GM19240 (cell line): ENCODE results near the gene ATRNL1.

Experiments
- DNase-seq: peaks from one replicate; pipeline ENCODE4 v3.0.0; 2011; ENCODE audit warnings: low spot score; ENCODE audit not compliant: insufficient read length

ATRNL1 gene

GRCh38 chr10:115830265-115830970, 737.3 kb downstream of the ATRNL1 start:
- DNase-seq = no peak

DNA sequence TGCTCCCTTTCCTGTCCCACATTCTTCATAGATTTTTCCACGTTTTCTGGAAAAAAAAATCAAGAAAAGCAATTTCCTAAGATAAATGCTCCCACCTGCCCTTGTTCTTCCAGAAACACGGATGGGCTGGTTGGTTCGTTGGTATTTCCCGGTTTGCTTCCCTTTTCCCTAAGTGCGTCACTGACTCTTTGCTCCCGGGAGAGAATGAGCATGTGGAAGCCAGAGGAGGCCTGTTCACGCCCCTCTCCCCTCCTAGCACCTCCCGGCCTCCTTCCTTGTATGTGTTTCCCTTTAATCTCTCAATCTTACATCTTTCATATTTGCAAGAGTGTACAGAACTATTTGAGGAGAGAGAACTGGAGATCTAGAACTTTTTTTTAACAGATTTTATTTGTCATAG, 737.9 kb downstream of the ATRNL1 start:
- no peak for DNase-seq

DNA sequence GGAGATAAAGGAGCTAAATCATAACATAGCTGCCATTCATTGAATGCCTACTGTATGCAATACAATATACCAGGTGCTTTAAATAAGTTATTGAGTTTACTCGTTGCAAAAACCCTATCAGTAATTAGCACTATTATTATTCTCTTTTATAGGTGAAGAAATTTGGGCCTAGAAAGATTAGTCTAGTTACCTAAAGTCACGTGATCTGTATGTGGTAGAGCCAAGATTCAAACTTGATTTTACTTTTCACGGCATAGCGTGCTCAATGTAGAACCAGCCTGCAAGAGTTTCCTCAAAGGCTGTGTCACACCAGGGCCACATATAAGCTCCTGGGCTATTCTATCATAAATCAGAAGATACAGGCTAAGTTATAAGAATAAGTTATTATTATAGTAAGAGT, 740.0 kb downstream of the ATRNL1 start:
- DNase-seq = no peak

DNA sequence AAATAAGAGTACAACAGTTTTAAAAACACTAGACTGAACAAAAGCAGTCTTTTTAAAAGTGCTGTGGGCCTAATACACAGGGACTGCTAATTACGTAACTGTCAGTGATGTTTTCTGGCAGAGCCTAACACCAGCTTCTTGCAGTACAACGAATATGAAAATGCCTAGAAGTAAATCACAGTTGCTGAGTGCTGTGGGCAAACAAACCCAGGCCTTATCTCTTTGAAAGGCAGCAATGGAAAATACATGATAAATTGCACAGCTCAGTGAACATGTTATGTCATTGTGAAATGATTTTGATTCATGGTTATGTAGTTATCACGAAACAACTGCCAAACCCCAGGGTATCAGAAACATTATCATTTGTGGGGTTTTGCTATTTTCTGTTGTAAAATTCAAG, 751.4 kb downstream of the ATRNL1 start:
- no peak for DNase-seq

DNA sequence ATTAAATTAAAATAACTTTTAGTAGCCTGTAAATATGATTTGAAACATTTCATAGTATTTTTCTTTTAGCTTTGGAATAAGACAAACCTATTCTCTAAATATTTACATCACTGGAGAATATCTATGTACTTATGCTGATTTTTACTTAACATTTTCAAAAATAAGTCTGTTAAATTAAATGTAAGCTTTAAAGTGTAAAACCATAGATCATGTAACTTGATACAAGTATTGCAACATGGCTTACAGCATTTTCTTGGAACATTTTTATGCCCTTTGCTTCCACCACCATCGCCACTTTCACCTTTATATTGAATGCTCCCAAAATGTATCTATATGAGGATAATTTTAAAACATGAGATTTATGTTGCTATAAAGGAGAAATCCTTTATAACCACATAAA, 752.8 kb downstream of the ATRNL1 start:
- no peak for DNase-seq

GRCh38 chr10:115846528-115846927, 753.4 kb downstream of the ATRNL1 start:
- DNase-seq = no peak

- DNase-seq = no peak
These were observed 756.0 kb downstream of the ATRNL1 start for GRCh38 chr10:115849197-115849596.

DNA sequence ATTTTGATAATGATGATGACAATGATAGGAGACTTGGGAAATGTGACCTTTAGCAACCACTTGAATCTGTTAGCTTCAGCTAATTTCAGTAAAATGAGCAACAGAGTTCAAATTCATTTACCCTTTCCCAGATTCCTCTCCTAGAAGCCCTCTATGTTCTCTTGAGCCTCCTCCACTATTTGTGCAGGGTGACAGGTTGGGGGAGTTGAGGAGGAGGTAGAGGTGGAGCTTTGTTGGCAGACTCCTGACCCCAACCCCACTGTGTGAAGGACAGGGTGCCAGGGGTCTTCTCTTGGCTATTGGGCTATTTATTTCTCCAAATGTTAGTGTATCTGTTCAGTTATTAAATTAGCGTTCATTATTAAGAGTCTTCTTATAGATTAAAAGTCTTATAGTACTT, 757.5 kb downstream of the ATRNL1 start:
- DNase-seq = no peak

GRCh38 chr10:115851695-115852094, 758.5 kb downstream of the ATRNL1 start:
- DNase-seq = no peak

DNA sequence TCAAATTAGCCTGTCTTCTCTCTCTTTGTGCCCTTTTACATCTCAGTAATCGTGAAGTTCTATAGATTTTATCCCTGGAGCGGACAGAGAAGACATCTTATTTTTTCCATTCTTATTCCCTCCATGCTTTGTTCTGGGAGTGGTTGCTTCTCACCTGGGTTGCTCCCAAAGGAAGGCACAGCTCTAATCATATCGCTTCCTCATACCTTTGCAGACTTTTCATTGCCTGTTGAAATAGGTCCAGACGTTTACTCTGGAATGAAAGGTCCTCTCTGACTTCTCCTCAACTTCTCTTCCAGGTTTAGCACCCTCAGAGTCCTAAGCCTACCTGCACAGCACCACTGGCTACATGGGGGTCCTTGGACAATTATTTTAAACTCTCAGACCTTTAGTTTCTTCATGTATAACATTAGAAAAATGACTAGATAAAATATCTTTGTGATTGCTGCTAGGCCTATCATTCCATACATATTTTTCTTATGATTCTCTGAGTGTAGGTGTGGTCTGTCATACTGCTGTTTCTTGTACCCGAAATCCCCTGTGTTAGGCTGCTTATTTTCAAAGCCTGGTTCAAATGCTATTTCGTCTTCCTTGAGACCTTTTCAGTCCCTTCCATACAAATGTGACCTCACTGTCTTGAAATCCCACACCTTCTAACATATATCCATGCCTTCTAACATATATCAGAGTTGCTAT, 761.7 kb downstream of the ATRNL1 start:
- DNase-seq = no peak

- no peak for DNase-seq
These were observed 763.4 kb downstream of the ATRNL1 start for GRCh38 chr10:115856580-115856979.

- DNase-seq = no peak
These were observed 764.7 kb downstream of the ATRNL1 start for GRCh38 chr10:115857856-115858255.

DNA sequence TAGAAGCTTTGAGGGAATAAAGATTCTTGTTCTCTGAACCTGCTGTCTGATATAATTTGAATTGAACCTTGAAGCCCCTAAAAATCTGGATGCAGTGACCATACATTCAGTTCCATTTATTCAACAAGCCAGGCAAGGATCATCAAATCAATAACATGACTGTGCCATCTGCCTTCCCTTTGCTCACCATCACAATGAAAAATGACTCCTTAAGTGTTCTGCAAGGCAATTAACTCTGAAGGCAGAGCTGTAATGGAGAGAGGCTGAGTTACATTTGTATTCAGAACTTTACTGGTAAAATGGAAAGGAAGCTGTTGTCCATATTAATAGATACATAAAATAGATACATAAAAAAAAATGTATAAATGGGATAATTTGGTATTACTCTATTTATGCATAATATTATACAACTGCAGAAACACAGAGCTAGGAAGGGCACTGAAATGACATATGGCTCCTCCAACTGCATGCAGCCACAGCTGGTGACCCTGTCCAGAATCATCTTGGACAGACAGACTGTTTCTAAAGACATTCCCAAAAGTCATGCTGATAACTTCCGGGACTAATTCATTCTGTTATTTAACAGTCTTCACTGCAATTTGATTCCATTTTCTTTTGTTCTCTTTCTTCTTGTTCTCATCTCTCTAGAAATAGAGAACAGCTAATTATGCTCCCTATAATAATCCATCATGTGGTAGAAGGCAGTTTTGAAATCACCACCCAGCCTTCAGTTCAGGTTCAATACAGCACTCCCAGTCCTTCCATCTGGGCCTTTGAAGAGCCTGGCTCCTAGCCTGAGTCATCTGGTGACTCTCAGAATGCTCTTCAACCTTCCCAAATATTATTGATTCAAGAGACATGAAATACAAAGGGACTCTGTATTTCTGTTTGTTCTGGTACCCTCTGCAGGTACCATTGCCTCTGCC, 767.3 kb downstream of the ATRNL1 start:
- no peak for DNase-seq

DNA sequence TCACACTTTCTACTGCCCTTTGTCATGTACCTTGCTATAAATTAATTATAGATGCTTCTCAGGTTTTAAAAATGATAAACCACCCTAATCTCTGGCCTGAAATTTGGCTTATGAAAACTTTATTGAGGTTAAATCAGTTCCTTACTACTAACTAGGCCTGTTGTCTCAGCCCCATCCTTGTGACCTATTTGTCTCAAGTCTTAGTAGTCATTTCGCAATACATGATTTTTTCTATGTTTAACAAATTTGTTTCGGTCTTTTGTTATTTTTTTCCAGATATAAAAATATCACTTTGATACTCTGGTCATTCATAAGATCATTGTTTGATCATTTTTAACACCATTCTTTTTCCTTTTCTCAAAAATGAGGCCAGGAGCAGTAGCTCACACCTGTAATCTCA, 768.3 kb downstream of the ATRNL1 start:
- DNase-seq = no peak

- no peak for DNase-seq
These were observed 768.7 kb downstream of the ATRNL1 start for GRCh38 chr10:115861864-115862263.

- DNase-seq = no peak
These were observed 773.0 kb downstream of the ATRNL1 start for GRCh38 chr10:115866174-115866573.

DNA sequence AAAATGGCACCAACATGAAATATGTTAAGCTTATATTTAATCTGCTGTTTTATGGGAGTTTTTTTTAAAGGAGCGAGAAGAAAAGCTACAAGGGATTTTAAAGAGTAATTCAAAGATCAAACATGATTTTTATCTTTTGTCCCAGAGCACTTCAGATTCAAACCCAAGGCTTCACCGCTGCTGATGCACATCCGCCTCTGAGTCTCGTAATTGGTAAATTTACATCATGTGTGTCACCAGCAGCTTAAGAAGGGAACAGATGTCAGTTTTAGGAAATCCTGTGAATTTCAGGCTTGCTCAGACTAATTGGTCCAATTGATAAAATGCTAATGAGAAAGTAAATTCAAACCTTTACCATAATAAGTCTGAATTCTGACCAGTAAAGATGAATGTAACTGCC, 773.5 kb downstream of the ATRNL1 start:
- DNase-seq = no peak

GRCh38 chr10:115867305-115867704, 774.1 kb downstream of the ATRNL1 start:
- DNase-seq = no peak

GRCh38 chr10:115871855-115872254, 778.7 kb downstream of the ATRNL1 start:
- no peak for DNase-seq

DNA sequence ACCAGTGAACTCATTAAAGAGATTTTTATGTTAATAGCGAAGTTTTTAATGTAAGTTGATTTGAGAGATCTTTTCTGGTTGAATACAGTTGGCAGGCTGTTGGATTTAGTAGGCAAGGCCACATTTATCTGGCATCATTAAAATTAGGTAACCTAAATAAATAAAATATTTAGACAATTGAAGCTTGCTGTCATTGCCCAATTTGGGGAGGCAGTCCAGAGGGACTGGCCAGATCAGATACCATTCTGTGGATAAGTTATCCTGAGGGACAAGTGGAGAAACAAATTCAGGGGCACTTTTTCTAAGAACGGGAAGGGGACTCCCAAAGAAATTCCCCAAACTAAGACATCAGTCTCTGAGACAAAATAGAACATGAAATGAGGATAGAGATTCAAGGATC, 782.0 kb downstream of the ATRNL1 start:
- DNase-seq = no peak

DNA sequence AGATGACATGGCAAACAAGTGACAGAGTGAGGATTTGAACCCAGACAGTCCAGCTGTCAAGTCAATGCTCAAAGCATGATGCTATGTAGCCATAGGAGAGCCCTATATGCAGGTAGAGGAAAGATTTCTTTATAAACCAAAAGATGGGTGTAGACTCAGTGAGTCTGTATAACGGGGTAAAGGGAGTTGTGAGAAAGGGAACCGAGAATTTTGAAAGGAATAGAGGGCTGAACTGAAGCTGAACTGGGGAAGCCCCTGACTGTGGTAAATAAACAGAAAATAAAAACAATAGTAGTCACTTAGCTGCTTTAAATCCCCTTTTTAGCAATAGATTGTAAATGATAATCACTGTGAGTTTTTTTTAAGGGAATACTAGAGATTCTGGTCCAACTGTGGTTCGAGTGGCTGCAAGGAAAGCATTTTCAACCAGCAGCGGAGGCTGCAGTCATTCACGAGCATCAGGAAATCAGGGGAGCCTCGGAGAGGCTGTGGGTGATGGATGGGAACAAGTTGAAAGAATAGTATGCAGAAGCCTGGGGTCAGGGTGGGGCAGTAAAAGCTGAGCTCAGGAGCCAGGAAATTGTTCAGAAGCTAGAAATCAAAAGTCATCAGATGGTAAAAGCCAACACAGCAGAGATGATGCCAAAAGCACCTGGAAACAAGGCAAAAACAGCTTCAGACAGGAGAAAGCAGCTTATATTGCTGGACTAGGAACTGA, 786.4 kb downstream of the ATRNL1 start:
- no peak for DNase-seq
